MCF 10A (cell line): ENCODE data around the gene MORC3. TPM values are rescaled to one million over a fixed set of nuclear protein-coding genes. Genes with fewer than 3 reads are reported as not detected.
A peak's percentile ranks its signal among the peaks of the same experiment; 100 is the strongest.

Source experiments
- BruUV-seq: library from RNA; stranded (reverse); fragments of 400-500 nt; replicated peaks from 2 replicates; lab custom pipeline; 2021; lab: Mats Ljungman, UMichigan
- CTCF ChIA-PET: fragments of 300-600 bp; sonication (Branson Sonifier 250); formaldehyde crosslinking; extraction: SDS; loops from one replicate; lab custom pipeline; 2021; ENCODE audit warnings: antibody characterized with exemption, inconsistent platforms; lab: Yijun Ruan, JAX
- POLR2A ChIA-PET: fragments of 300-600, 350-650 bp; sonication (Branson Sonifier 250); formaldehyde crosslinking; extraction: SDS; loops from one replicate; lab custom pipeline; 2020; ENCODE audit warnings: antibody characterized with exemption, inconsistent platforms; lab: Yijun Ruan, JAX
- DNase-seq: peaks from one replicate; pipeline ENCODE4 v3.0.0-alpha.2; 2018; ENCODE audit not compliant: unreplicated experiment
- H3K27ac Mint-ChIP-seq: one replicate; pipeline ENCODE4 v1.8.0; 2022; ENCODE audit warnings: mild to moderate bottlenecking, low read depth, mixed read lengths; ENCODE audit not compliant: unreplicated experiment
- H3K27me3 Mint-ChIP-seq: one replicate; pipeline ENCODE4 v1.8.0; 2022; ENCODE audit warnings: mixed read lengths; ENCODE audit not compliant: insufficient read depth, unreplicated experiment
- H3K36me3 Mint-ChIP-seq: one replicate; pipeline ENCODE4 v1.8.0; 2022; ENCODE audit warnings: mild to moderate bottlenecking, moderate library complexity, mixed read lengths; ENCODE audit not compliant: insufficient read depth, unreplicated experiment
- H3K4me1 Mint-ChIP-seq: one replicate; pipeline ENCODE4 v1.8.0; 2022; ENCODE audit warnings: mixed read lengths; ENCODE audit not compliant: insufficient read depth, unreplicated experiment
- H3K4me3 Mint-ChIP-seq: one replicate; pipeline ENCODE4 v1.8.0; 2022; ENCODE audit warnings: mild to moderate bottlenecking, moderate library complexity, mixed read lengths; ENCODE audit not compliant: unreplicated experiment
- H3K9me3 Mint-ChIP-seq: one replicate; pipeline ENCODE4 v1.8.0; 2022; ENCODE audit warnings: mixed read lengths; ENCODE audit not compliant: unreplicated experiment
- intact Hi-C: fragments of 100-400 bp; cut with micrococcal nuclease; formaldehyde crosslinking; loops from 2 replicates; pipeline ENCODE4 v1.14.1; 2022
- total RNA-seq: library from RNA; stranded (reverse); gene quantifications from 2 replicates; pipeline ENCODE4 v1.2.3, GENCODE V29; 2022
- TF ChIP-seq, protein P1 (sequence below): fragments of 200-600 bp; IDR thresholded peaks from one replicate; pipeline ENCODE4 v1.8.0; 2022; ENCODE audit warnings: antibody characterized with exemption, mild to moderate bottlenecking; ENCODE audit not compliant: unreplicated experiment

The MORC3 gene
- total RNA-seq, 1 experiment from 2014 or later = 31.1 TPM

GRCh38 chr21:36321325-36322082, 1.5 kb downstream of the MORC3 start:
- no peaks in the 10 kb centered on the region for H3K9me3 Mint-ChIP-seq
- TF ChIP-seq, protein P1, sequence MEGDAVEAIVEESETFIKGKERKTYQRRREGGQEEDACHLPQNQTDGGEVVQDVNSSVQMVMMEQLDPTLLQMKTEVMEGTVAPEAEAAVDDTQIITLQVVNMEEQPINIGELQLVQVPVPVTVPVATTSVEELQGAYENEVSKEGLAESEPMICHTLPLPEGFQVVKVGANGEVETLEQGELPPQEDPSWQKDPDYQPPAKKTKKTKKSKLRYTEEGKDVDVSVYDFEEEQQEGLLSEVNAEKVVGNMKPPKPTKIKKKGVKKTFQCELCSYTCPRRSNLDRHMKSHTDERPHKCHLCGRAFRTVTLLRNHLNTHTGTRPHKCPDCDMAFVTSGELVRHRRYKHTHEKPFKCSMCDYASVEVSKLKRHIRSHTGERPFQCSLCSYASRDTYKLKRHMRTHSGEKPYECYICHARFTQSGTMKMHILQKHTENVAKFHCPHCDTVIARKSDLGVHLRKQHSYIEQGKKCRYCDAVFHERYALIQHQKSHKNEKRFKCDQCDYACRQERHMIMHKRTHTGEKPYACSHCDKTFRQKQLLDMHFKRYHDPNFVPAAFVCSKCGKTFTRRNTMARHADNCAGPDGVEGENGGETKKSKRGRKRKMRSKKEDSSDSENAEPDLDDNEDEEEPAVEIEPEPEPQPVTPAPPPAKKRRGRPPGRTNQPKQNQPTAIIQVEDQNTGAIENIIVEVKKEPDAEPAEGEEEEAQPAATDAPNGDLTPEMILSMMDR = no peak
- peak overlapping the region; percentile 95 for H3K27ac Mint-ChIP-seq
- POLR2A ChIA-PET = interaction anchor here (0.5 to 8.7 kb wide), 19 partner anchors 10 to 1433 kb away, joined by 3 to 114 read pairs (median 5); no protein-coding TSS in a partner anchor
- intact Hi-C loops = no loop called here
- TSS peak; percentile 42 for BruUV-seq
- peaks cover 29% of the 10 kb centered on the region for H3K4me1 Mint-ChIP-seq
- H3K27me3 Mint-ChIP-seq = no peaks in the 10 kb centered on the region
- CTCF ChIA-PET = interaction anchor here (0.6 to 2.7 kb wide), 10 partner anchors 10 to 1434 kb away, joined by 3 to 13 read pairs (median 4); no protein-coding TSS in a partner anchor
- peak overlapping the region; percentile 82 for H3K4me3 Mint-ChIP-seq
- peak; percentile 43 for DNase-seq
- peaks cover 37% of the 10 kb centered on the region for H3K36me3 Mint-ChIP-seq

GRCh38 chr21:36322083-36322424, 2.1 kb downstream of the MORC3 start:
- no peak for DNase-seq
- Mint-ChIP-seq H3K36me3 (peaks cover 37% of the 10 kb centered on the region), H3K4me3 (peak overlapping the region; percentile 82), H3K27ac (peak overlapping the region; percentile 95), H3K4me1 (peaks cover 29% of the 10 kb centered on the region), H3K9me3 (no peaks in the 10 kb centered on the region), H3K27me3 (no peaks in the 10 kb centered on the region)
- ChIA-PET POLR2A (interaction anchor here (0.5 to 8.7 kb wide), 16 partner anchors 8 to 1095 kb away, joined by 3 to 114 read pairs (median 7); partner anchors contain the start of gene SETD4), CTCF (interaction anchor here (0.6 to 2.7 kb wide), 6 partner anchors 9 to 379 kb away, joined by 3 to 13 read pairs (median 5); no protein-coding TSS in a partner anchor)
- BruUV-seq = no TSS peak
- intact Hi-C loops = no loop called here
- TF ChIP-seq, protein P1 = no peak

- Mint-ChIP-seq H3K4me1 (peaks cover 29% of the 10 kb centered on the region), H3K36me3 (peaks cover 37% of the 10 kb centered on the region), H3K27me3 (no peaks in the 10 kb centered on the region), H3K9me3 (no peaks in the 10 kb centered on the region), H3K4me3 (peak overlapping the region; percentile 82), H3K27ac (peak overlapping the region; percentile 95)
- BruUV-seq = no TSS peak
- peak; percentile 28 for DNase-seq
- TF ChIP-seq, protein P1 = no peak
- ChIA-PET CTCF (interaction anchor here (0.7 to 2.7 kb wide), 5 partner anchors 61 to 187 kb away, joined by 3 to 13 read pairs (median 4); no protein-coding TSS in a partner anchor), POLR2A (interaction anchor here (0.7 to 8.7 kb wide), 12 partner anchors 8 to 263 kb away, joined by 3 to 114 read pairs (median 4); partner anchors contain the start of gene SETD4)
- intact Hi-C loops = no loop called here
Observed at GRCh38 chr21:36323032-36323431, 3.0 kb downstream of the MORC3 start.
